Non-pigmented ciliary epithelial cell (primary cell): ENCODE measurements around the gene LRRC28.
"Not testable (repeated sequence)": the region's sequence is repeated elsewhere in the genome, so short reads cannot be mapped to it uniquely, and the experiment has no call there.

ENCODE experiments used
- DNase-seq: peaks from one replicate; pipeline ENCODE4 v3.0.0-alpha.2; 2010; ENCODE audit warnings: low read depth

Gene LRRC28

GRCh38 chr15:99396375-99396774 is 145.1 kb downstream of the LRRC28 start:
- DNase-seq: no peak

DNA sequence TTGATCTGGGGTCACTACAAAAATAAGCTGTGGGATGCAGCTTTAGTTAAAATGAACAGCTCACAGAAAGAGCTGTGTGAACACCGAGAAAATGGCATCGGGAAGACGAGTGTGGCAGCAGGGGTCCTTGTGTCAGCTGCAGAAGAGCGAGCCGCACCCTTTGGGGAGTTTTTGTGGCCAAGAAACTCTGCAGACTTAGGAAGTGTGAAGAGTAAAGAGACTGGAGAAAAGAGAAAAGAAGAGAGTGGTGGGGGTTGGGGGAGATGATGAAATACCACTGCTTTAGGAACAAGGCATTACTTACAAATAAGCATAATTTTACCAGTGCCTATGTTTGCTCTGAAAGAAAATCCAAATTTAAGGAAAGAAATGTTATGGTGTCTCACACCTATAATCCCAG is 147.8 kb downstream of the LRRC28 start:
- DNase-seq: no peak

DNA sequence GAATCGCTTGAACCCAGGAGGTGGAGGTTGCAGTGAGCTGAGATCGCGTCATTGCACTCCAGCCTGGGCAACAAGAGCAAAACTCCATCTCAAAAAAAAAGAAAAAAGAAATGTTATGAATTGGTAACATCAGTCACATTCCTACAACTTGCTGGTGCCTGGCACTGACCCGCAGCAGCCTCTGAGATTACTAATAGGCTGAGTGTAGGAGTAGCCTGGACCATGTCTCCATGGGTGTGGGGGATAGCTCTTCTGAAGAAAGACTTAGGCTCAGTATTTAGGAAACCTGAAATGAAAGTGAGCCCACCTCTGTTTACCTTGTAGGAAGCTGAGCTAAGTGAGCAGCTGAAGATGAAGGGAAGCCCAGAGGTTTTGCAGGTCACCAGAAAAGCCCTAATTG is 148.3 kb downstream of the LRRC28 start:
- no peak for DNase-seq

GRCh38 chr15:99401216-99401615 is 149.9 kb downstream of the LRRC28 start:
- not testable (repeated sequence) for DNase-seq

DNA sequence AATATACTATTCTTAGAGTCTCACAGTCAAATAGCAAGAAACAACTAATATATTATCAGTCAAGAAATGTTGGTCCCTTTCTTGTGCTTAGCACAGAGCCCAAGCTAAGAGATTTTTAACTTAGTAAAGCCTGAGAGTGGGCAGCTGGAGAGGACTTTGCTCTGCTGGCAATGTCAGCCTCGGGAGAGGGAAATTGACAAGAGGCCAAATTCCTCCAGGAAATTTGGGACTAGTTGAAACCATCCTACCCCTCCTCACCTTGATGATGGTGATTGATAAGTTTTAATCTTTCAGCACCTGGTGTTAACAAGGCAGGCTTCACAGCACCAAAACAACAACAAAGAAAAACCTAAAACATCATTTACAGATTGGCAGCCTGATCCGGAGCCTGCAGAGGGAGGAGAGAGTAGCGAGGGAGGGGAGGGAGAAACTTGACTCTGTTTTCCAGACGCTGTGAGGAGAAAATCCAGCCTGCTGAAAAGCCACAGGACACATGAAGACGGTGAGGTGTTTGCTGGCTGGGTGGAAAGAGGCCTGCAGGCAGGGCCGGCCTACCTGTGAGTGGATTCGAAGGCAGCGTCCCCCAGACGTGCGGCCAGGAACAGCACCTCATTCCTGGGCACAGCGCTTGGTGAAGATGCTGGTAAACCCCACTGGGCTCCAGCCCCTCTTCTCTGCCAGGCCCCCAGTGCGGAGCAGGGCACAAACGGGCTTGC is 150.9 kb downstream of the LRRC28 start:
- no peak for DNase-seq

DNA sequence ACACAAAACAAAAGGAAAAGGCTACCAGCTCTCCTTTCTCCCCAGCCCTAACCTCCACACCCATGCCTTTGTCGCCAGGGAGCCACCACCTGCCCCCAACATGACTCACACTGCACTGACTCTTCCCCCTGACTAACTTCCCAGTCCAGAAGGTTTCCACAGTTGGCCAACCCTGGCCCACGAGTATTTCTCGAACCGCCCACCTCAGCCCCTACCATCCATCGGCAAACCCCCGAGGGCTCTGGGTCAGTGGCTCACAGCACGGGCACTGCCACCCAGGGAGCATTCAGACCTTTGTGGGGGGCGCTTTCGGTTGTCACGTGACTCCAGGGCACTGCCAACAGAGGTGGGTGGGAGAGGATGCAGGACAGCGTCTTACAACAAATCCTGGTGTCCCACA is 152.3 kb downstream of the LRRC28 start:
- no peak for DNase-seq

DNA sequence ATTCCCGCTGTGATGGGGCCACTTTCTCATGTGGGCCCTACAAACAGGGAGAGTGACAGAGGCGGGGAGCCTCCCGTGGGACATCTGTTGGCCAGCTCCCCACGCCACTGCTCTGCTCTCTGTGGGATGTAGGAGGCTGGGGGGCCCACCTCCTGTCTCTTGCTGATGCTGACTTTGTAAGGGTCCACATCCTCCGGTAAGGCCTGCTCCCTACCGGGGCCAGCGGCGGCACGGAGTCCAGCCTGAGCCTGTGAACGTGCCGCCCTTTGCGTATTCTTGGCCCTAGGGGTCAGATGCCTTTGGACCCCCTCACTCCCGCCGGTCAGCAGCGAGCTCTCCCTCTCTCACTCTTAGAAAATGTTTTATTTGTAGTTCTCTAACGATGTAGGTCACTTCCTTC is 153.2 kb downstream of the LRRC28 start:
- DNase-seq: no peak

DNA sequence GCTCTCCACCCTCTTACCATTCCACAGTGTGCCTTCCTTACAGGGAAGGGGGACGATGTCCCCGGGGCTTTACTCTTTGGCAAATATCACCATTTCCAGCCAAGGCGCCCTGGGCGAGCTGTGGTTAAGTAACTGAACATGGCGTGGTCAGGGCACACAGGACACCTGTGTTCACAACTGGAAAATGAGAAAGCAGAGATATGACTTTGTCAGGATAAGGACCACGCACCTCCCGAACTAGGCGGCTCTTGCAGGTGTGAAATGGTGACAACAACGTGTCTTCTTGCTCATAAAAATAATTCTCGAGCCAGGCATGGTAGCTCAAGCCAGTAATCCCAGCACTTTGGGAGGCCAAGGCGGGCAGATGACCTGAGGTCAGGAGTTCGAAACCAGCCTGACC is 154.8 kb downstream of the LRRC28 start:
- DNase-seq: no peak

- no peak for DNase-seq
Measured at GRCh38 chr15:99406716-99407487, 155.6 kb downstream of the LRRC28 start.

GRCh38 chr15:99407716-99408115 is 156.4 kb downstream of the LRRC28 start:
- DNase-seq: no peak

DNA sequence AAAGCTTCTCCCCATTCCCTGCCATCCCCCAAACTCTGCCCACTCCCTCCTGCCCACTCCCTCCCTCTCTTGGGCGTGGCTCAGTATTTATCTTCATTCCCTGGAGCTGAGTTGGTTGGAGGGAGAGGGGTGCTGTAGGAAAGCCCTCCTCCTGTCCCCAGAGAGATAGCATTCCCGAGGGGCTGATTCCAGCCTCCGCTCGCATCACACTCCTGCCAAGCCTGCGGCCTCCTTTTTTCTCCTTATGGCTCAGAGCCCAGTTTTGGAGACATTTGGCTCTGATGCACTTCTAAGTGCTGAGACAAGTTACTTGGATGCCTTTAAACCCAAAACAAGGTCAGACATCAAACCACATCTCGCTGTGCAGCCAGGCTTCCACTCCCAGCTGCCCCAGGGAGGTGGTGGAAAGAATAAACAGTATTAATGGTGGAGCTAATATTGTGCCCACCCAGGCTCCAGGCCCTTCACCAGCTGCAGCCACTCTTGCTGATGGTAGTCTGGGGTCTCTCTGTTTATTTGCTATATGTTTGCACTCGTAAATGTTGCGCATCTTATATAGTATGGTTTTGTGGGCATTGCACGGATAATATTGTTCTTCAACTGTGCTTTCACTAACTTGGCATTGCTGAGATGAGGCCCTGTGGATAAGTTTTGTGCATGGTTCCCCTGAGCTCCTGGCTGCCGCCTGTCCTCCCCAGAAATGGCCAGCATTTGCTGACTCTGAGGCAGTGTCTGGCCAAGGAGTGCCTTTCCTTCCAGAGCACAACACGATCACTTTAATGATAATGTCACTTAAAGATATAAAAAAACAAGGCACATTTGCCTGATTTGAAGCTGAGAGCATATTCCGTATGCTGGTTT is 157.2 kb downstream of the LRRC28 start:
- peak; percentile 65 for DNase-seq

- peak; percentile 14 for DNase-seq
Measured at GRCh38 chr15:99409097-99409473, 157.8 kb downstream of the LRRC28 start.

DNA sequence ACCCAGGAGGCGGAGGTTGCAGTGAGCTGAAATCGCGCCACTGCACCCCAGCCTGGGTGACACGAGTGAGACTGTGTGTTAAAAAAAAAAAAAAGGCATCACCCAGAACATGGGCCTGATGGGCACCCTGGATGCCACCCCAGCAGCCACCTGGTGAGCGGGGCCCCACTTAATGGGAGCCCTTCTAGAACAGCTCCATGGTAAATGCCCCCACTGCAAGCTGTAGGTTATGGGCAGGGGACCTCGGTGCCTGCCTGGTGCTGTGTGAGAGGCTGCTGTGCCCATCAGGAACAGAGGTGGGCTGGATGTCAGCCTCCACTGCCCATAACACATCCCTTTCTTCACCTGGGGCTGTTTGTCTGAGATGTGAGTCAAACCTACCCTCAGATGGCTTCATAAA is 158.3 kb downstream of the LRRC28 start:
- no peak for DNase-seq

- DNase-seq: no peak
Measured at GRCh38 chr15:99410477-99410876, 159.2 kb downstream of the LRRC28 start.

GRCh38 chr15:99411234-99411633 is 160.0 kb downstream of the LRRC28 start:
- no peak for DNase-seq

- no peak for DNase-seq
Measured at GRCh38 chr15:99412082-99412481, 160.8 kb downstream of the LRRC28 start.

DNA sequence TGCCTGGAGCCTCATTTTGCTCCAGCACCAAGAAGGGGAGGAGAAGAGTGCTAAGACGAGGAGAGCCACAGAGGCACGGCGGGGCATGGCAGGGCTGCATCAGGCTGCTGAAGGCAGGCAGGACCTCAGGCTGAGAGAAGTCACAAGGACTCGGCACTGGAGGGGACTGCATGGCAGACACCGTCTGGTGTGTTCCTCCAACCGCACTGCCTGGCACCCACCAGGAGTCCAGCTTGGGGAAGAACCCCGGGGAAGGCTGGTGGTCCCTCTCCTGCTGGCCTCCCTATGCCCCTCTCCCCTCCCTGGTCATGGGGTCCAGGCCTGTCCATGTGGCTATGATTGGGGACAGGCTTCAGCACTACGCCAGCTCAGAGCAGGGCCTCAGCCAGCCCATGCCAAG is 161.3 kb downstream of the LRRC28 start:
- DNase-seq: no peak

- no peak for DNase-seq
Measured at GRCh38 chr15:99413955-99414754, 162.9 kb downstream of the LRRC28 start.

GRCh38 chr15:99414755-99415731 is 163.8 kb downstream of the LRRC28 start:
- no peak for DNase-seq
